GM12878 (cell line): Measurements from ENCODE around the gene CCNY. TPM values are rescaled to one million over a fixed set of nuclear protein-coding genes. Genes with fewer than 3 reads are reported as not detected.

ENCODE experiments used
- ATAC-seq: fragments of 200-7000 bp; cut with Tn5 transposase; 3 replicates; pipeline ENCODE4 v1.9.1; 2020; ENCODE audit warnings: mild to moderate bottlenecking, moderate library complexity
- BruUV-seq: library from RNA; stranded (reverse); fragments of 400-500 nt; replicated peaks from 2 replicates; lab custom pipeline; 2021; lab: Mats Ljungman, UMichigan
- CTCF ChIA-PET: fragments of 300-600 bp; sonication (Branson Sonifier 250); formaldehyde crosslinking; extraction: SDS; loops from one replicate; lab custom pipeline; 2021; ENCODE audit warnings: inconsistent platforms; lab: Yijun Ruan, JAX
- POLR2A ChIA-PET: fragments of 350-600 bp; formaldehyde crosslinking; extraction: SDS; loops from one replicate; lab custom pipeline; 2021; ENCODE audit warnings: inconsistent platforms; lab: Charles Lee
- RAD21 ChIA-PET: fragments of 300-600 bp; sonication (Branson Sonifier 250); formaldehyde crosslinking; loops from one replicate; lab custom pipeline; 2023; ENCODE audit warnings: antibody characterized with exemption; ENCODE audit not compliant: unreplicated experiment; lab: Charles Lee
- SMC1A ChIA-PET: fragments of 300-600 bp; sonication (Branson Sonifier 250); formaldehyde crosslinking; loops from one replicate; lab custom pipeline; 2023; ENCODE audit not compliant: unreplicated experiment, uncharacterized antibody; lab: Charles Lee
- DNase-seq: peaks from one replicate; pipeline ENCODE4 v3.0.0-alpha.2; 2011; ENCODE audit warnings: low read depth, low spot score
- FAIRE-seq: peaks from 3 replicates; lab custom pipeline; 2011; peaks lifted over from hg19 to GRCh38; lab: Jason Lieb, UNC
- H2AFZ ChIP-seq: 2 replicates; pipeline ENCODE4 v1.6.0; 2011; ENCODE audit warnings: low read depth, low read length, control low read depth; ENCODE audit not compliant: control insufficient read depth
- H3K27ac ChIP-seq: 2 replicates; pipeline ENCODE4 v1.5.1; 2011; ENCODE audit warnings: control low read depth; ENCODE audit not compliant: control insufficient read depth, insufficient read depth
- H3K27me3 ChIP-seq, 2 experiments: replicated peaks in 1 of 2; 2 replicates each; pipeline versions ENCODE4 v1.6.0 to v1.6.1; 2011; ENCODE audit warnings: low read length in 1 of 2; ENCODE audit not compliant: control insufficient read depth in 2 of 2, insufficient read depth in 2 of 2
- H3K36me3 ChIP-seq, 2 experiments: 2 replicates each; pipeline ENCODE4 v1.5.1; 2011; ENCODE audit warnings: low read length in 1 of 2; ENCODE audit not compliant: control insufficient read depth in 2 of 2, insufficient read depth in 2 of 2
- H3K4me1 ChIP-seq: 2 replicates; pipeline ENCODE4 v1.6.1; 2011; ENCODE audit warnings: mild to moderate bottlenecking, low read length, moderate library complexity, mixed read lengths; ENCODE audit not compliant: control insufficient read depth, insufficient read depth
- H3K4me2 ChIP-seq: 2 replicates; pipeline ENCODE4 v1.6.0; 2011; ENCODE audit warnings: control low read depth; ENCODE audit not compliant: control insufficient read depth, insufficient read depth
- H3K4me3 ChIP-seq: fragments of 200-600 bp; sonication (generic); 2 replicates; pipeline ENCODE4 v1.5.1; 2016
- H3K79me2 ChIP-seq: 2 replicates; pipeline ENCODE4 v1.6.0; 2011; ENCODE audit warnings: low read length; ENCODE audit not compliant: control insufficient read depth, insufficient read depth
- H3K9ac ChIP-seq: 2 replicates; pipeline ENCODE4 v1.8.0; 2011; ENCODE audit warnings: low read length, control low read depth, mixed read lengths; ENCODE audit not compliant: control insufficient read depth, insufficient read depth
- H3K9me3 ChIP-seq: replicated peaks from 3 replicates; pipeline ENCODE4 v1.5.1; 2011; ENCODE audit warnings: mild to moderate bottlenecking, low read length; ENCODE audit not compliant: control insufficient read depth, insufficient read depth
- H4K20me1 ChIP-seq: 2 replicates; pipeline ENCODE4 v1.6.0; 2011; ENCODE audit not compliant: control insufficient read depth, insufficient read depth
- REST ChIP-seq: IDR thresholded peaks from 2 replicates; pipeline ENCODE4 v1.6.1; 2012; ENCODE audit warnings: mild to moderate bottlenecking, low read depth, low read length
- WGBS: methylation state at CpG from one replicate; pipeline ENCODE4 v1.1.6; 2016; ENCODE audit warnings: low lambda C conversion rate; ENCODE audit not compliant: insufficient replicate concordance, insufficient coverage; ENCODE audit errors: missing lambda C conversion rate; 5-methylcytosine and 5-hydroxymethylcytosine counted together
- in situ Hi-C: fragments of 300-500 bp; cut with MboI; formaldehyde crosslinking; loops from 9 replicates; pipeline ENCODE4 v1.14.3; 2018; ENCODE audit warnings: mixed read lengths
- intact Hi-C: fragments of 100-400 bp; cut with micrococcal nuclease; formaldehyde crosslinking; loops from one replicate; pipeline ENCODE4 v1.14.2; 2022; ENCODE audit not compliant: unreplicated experiment
- polyA plus RNA-seq, 11 experiments: library from polyadenylated mRNA; depleted of rRNA in 4 of 11; unstranded in 6 of 11; stranded (reverse) in 5 of 11; fragments of >200 nt; fragmentation: Nextera tagmentation in 4 of 11; fragmentation: Illumina TruSeq in 1 of 11; extraction: Ambion mirVana in 4 of 11; extraction: Trizol in 1 of 11; gene quantifications; 1 replicate in 1 of 11; 2 replicates in 10 of 11; pipeline versions ENCODE4 v1.2.1 to v1.2.3, GENCODE V29; 2011 to 2016; ENCODE audit warnings: inconsistent platforms in 2 of 11, missing spikeins in 2 of 11, low read depth in 1 of 11
- total RNA-seq, 4 experiments: library from RNA; depleted of rRNA in 3 of 4; stranded (reverse); fragments of >200 nt in 3 of 4; fragmentation: Illumina TruSeq in 1 of 4; extraction: Trizol in 1 of 4; gene quantifications; 2 replicates each; pipeline versions ENCODE4 v1.2.1 to v1.2.3, GENCODE V29; 2013 to 2021

Gene CCNY
- total and polyA plus RNA-seq, 10 of the 15 experiments (the other 5 are each of a cell fraction or from before 2014, with no cell fraction given): 3.6 to 50.0 (median 26.1) TPM

DNA sequence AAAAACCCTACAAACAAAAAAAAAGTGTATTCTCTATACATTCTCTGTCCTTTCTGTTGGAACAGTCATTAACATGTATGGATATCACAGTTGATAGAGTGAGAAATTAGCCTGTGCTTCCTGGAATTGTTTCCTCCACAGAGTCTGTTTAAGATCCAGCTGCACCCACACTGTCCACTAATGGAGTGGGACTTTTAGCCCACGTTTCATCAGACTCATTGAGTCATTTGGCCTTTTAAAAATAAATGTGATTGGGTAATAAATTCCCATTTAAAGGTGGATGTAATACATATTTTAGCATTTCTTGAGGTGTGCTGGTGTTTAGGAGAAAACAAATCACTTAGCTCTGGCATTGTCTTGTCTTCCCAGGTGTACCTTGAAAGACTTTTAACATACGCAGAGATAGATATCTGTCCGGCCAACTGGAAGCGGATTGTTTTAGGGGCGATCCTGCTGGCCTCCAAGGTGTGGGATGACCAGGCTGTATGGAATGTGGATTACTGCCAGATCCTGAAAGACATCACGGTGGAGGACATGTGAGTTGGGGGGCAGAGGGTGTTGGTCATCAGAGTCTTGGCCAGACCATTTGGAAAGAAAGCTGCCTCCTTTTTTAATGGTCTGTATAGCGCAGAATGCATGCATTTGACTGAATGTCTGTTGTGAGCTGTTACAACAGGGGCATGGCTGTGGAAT is 216.5 kb downstream of the CCNY start:
- in situ Hi-C loops: no loop called here
- no peak for FAIRE-seq
- SMC1A ChIA-PET: interaction anchor here (1.3 kb wide), 1 partner anchor 10 kb away, joined by 3 read pairs; no protein-coding TSS in a partner anchor

More for the DNA sequence above, 216.5 kb downstream of the CCNY start:
- H4K20me1 ChIP-seq: no peaks in the 10 kb centered on the region
- no peak overlapping the region for H2AFZ ChIP-seq
- H3K9ac ChIP-seq: no peak overlapping the region
- no peak overlapping the region for H3K4me3 ChIP-seq
- H3K4me1 ChIP-seq: peaks cover 7% of the 10 kb centered on the region
- H3K9me3 ChIP-seq: no peaks in the 10 kb centered on the region
- ATAC-seq (no peak), DNase-seq (no peak)
- no peaks in the 10 kb centered on the region for H3K79me2 ChIP-seq
- ChIA-PET POLR2A (no interaction called here), CTCF (interaction anchor here (2.4 kb wide), 1 partner anchor 10 kb away, joined by 22 read pairs; no protein-coding TSS in a partner anchor), RAD21 (no interaction called here)
- no peak overlapping the region for H3K27ac ChIP-seq
- peaks cover 0 to 8% of the 10 kb centered on the region in 2 experiments; a peak in 2 of 4 replicates for H3K36me3 ChIP-seq
- no peak overlapping the region for H3K4me2 ChIP-seq
- BruUV-seq: no TSS peak
- intact Hi-C loops: no loop called here
- WGBS: 83% methylated on average over 7 of the region's 7 CpGs
- no peaks in the 10 kb centered on the region for H3K27me3 ChIP-seq
- TF ChIP-seq REST: no peak
